DND-41 (cell line): ENCODE data around the gene CLEC4F.

Source experiments
- ATAC-seq: fragments of 200-7000 bp; cut with Tn5 transposase; 3 replicates; pipeline ENCODE4 v1.9.1; 2021; ENCODE audit warnings: low read depth; ENCODE audit not compliant: insufficient read depth
- DNase-seq: peaks from one replicate; pipeline ENCODE4 v3.0.0-alpha.2; 2020
- H2AFZ ChIP-seq: 2 replicates; pipeline ENCODE4 v1.6.0; 2012; ENCODE audit warnings: low read depth, low read length
- H3K27ac ChIP-seq: 2 replicates; pipeline ENCODE4 v1.5.1; 2012; ENCODE audit warnings: low read length, inconsistent platforms
- H3K27me3 ChIP-seq: fragments of 200-600 bp; sonication (generic); 2 replicates; pipeline ENCODE4 v1.6.0; 2012; ENCODE audit warnings: low read length, mild to moderate bottlenecking, inconsistent platforms; ENCODE audit not compliant: insufficient read depth, poor library complexity
- H3K36me3 ChIP-seq: 2 replicates; pipeline ENCODE4 v1.5.1; 2012; ENCODE audit warnings: low read length, inconsistent platforms; ENCODE audit not compliant: insufficient read depth
- H3K4me1 ChIP-seq: 2 replicates; pipeline ENCODE4 v1.5.1; 2012; ENCODE audit warnings: mild to moderate bottlenecking, low read length; ENCODE audit not compliant: insufficient read depth
- H3K4me2 ChIP-seq: 2 replicates; pipeline ENCODE4 v1.6.0; 2012; ENCODE audit warnings: mild to moderate bottlenecking, moderate library complexity, low read length, inconsistent platforms; ENCODE audit not compliant: insufficient read depth
- H3K4me3 ChIP-seq, 2 experiments: fragments of 200-600 bp in 1 of 2; shearing (Covaris generic) in 1 of 2; 2 replicates each; pipeline ENCODE4 v1.5.1; 2012 to 2016; ENCODE audit warnings: inconsistent platforms in 2 of 2, low read length in 2 of 2, mild to moderate bottlenecking in 2 of 2, low read depth in 1 of 2, moderate library complexity in 1 of 2
- H3K79me2 ChIP-seq: 2 replicates; pipeline ENCODE4 v1.6.0; 2012; ENCODE audit warnings: low read length, inconsistent platforms; ENCODE audit not compliant: insufficient read depth
- H3K9ac ChIP-seq: 2 replicates; pipeline ENCODE4 v1.6.0; 2012; ENCODE audit warnings: low read depth, mild to moderate bottlenecking, inconsistent platforms, low read length, moderate library complexity
- H3K9me3 ChIP-seq: 2 replicates; pipeline ENCODE4 v1.5.1; 2012; ENCODE audit warnings: low read length, moderate library complexity, mild to moderate bottlenecking, inconsistent platforms; ENCODE audit not compliant: insufficient read depth, severe bottlenecking
- H4K20me1 ChIP-seq: 2 replicates; pipeline ENCODE4 v1.6.0; 2012; ENCODE audit warnings: low read length; ENCODE audit not compliant: insufficient read depth
- CTCF ChIP-seq: IDR thresholded peaks from 2 replicates; pipeline ENCODE4 v1.5.1; 2012; ENCODE audit warnings: borderline replicate concordance, low read length, moderate library complexity, mild to moderate bottlenecking; ENCODE audit not compliant: poor library complexity, severe bottlenecking; ENCODE audit errors: extremely low read depth
- EZH2 ChIP-seq: IDR thresholded peaks from 3 replicates; pipeline ENCODE4 v1.6.1; 2012; ENCODE audit warnings: borderline replicate concordance, low read depth, mild to moderate bottlenecking, moderate library complexity, low read length, inconsistent platforms; ENCODE audit not compliant: severe bottlenecking

Gene CLEC4F

GRCh38 chr2:70776266-70776665, 44.1 kb downstream of the CLEC4F start:
- TF ChIP-seq CTCF: no peak
- no peak for TF ChIP-seq EZH2
- Histone ChIP-seq H3K4me2 (no peak overlapping the region), H3K27ac (no peak overlapping the region), H3K4me1 (no peaks in the 10 kb centered on the region), H3K9ac (no peak overlapping the region), H3K9me3 (no peaks in the 10 kb centered on the region), H4K20me1 (no peaks in the 10 kb centered on the region), H3K27me3 (peaks cover 7% of the 10 kb centered on the region), H2AFZ (no peak overlapping the region), H3K36me3 (no peaks in the 10 kb centered on the region), H3K79me2 (no peaks in the 10 kb centered on the region), H3K4me3 (no peak overlapping the region)
- ATAC-seq (no peak), DNase-seq (no peak)

- TF ChIP-seq EZH2 (no peak), CTCF (no peak)
- Histone ChIP-seq H3K4me2 (no peak overlapping the region), H3K9me3 (no peaks in the 10 kb centered on the region), H3K9ac (no peak overlapping the region), H4K20me1 (no peaks in the 10 kb centered on the region), H3K27me3 (peaks cover 6% of the 10 kb centered on the region), H3K79me2 (no peaks in the 10 kb centered on the region), H3K4me3 (no peak overlapping the region), H3K36me3 (no peaks in the 10 kb centered on the region), H2AFZ (no peak overlapping the region), H3K27ac (no peak overlapping the region), H3K4me1 (no peaks in the 10 kb centered on the region)
- no peak for DNase-seq
- no peak for ATAC-seq
Observed at GRCh38 chr2:70775141-70775540, 45.3 kb downstream of the CLEC4F start.

GRCh38 chr2:70772486-70773155, 47.8 kb downstream of the CLEC4F start:
- Histone ChIP-seq H3K9ac (no peak overlapping the region), H3K36me3 (no peaks in the 10 kb centered on the region), H3K79me2 (no peaks in the 10 kb centered on the region), H3K27me3 (peaks cover 3% of the 10 kb centered on the region), H2AFZ (no peak overlapping the region), H3K9me3 (no peaks in the 10 kb centered on the region), H3K4me2 (no peak overlapping the region), H3K4me1 (no peaks in the 10 kb centered on the region), H3K4me3 (no peak overlapping the region), H4K20me1 (no peaks in the 10 kb centered on the region), H3K27ac (no peak overlapping the region)
- DNase-seq: no peak
- ATAC-seq: no peak
- TF ChIP-seq EZH2: no peak
- no peak for TF ChIP-seq CTCF
